Heart left ventricle (tissue), 13 donors: ENCODE data around the gene PTPRD.

Source experiments
- POLR2A ChIP-seq, 2 donors: fragments of 450-650 bp; IDR thresholded peaks; one replicate each; pipeline ENCODE4 v1.6.1; 2017; ENCODE audit warnings: antibody characterized with exemption in 2 of 2, mild to moderate bottlenecking in 2 of 2, moderate library complexity in 2 of 2
- TF ChIP-seq, protein P1 (sequence below), 12 donors: fragments of 200-600 bp; sonication (generic) in 4 of 12; IDR thresholded peaks; one replicate each; pipeline versions ENCODE4 v1.5.0 to v1.8.0; 2018 to 2022; ENCODE audit warnings: antibody characterized with exemption in 12 of 12, mild to moderate bottlenecking in 5 of 12
- donor health status: ischemic (EF 13 %, LVEDD 7.1; RV severe dilation, severe dysfunction).
- donor health status: DM: no; HTN: yes; CAD: no.
- donor health status: DM: no; HTN: no; CAD: no.
- donor health status: ischemic (EF 25% LVEDD 6.9; RV normal size, moderate dysfunction).
- donor health status: ischemic (EF 25% LVEDD 5.7; RV mildly dilated, moderate dysfunction).
- donor health status: ischemic (EF 35%, LVEDD 5.7; RV mildly dilated, moderate dysfunction).
- donor health status: nonischemic (EF 11% LVEDD 7.7; RV severe dilation, severe dysfunction).
- donor health status: DM: yes; HTN: yes; CAD: no.
- donor health status: PGD.
- donor health status: ischemic (EF 29% LVEDD 5.4; RV normal size, mild dysfunction).
- donor health status: nonischemic (EF 23%, LVEDD 6.1; RV moderate dilation, normal function).

DNA sequence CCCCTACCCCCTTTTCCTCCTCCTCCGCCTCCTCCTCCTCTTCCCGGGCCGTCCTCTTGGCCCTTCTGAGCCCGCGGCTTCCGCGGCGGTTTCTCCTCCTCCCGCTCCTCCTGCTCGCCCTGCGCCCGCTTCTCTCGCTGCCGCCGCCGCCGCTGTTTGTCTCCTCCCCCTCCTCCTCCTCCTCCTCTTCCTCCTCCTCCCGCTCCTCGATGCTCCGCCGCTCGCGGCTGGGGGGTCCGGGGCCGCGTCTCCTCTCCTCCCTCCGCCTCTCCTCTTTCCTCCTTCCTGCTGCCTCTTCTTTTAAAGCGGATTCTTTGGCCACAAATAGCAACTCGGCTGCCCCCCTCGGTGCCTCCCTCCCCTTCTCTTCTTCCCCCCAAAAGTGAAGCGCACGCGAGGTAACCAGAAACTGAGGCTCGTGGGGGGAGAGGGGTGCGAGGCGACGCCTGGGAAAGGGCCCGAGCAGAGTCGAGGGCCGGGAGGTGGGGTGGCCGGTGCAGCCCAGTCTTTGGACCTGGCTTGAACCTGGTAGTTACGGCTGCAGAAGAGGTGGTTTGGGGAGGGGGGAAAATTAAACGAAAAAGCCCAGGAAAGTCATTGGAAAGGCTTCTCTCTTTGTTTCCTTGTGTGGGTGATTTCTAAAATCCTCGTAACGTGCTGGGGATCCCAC is 1754.7 kb downstream of the PTPRD start:
- TF ChIP-seq, protein P1, sequence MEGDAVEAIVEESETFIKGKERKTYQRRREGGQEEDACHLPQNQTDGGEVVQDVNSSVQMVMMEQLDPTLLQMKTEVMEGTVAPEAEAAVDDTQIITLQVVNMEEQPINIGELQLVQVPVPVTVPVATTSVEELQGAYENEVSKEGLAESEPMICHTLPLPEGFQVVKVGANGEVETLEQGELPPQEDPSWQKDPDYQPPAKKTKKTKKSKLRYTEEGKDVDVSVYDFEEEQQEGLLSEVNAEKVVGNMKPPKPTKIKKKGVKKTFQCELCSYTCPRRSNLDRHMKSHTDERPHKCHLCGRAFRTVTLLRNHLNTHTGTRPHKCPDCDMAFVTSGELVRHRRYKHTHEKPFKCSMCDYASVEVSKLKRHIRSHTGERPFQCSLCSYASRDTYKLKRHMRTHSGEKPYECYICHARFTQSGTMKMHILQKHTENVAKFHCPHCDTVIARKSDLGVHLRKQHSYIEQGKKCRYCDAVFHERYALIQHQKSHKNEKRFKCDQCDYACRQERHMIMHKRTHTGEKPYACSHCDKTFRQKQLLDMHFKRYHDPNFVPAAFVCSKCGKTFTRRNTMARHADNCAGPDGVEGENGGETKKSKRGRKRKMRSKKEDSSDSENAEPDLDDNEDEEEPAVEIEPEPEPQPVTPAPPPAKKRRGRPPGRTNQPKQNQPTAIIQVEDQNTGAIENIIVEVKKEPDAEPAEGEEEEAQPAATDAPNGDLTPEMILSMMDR (IDR thresholded peaks at IDR 0.05), result no peak
- no peak for TF ChIP-seq POLR2A (IDR thresholded peaks at IDR 0.05)
